H9 (cell line): ENCODE data around the gene SPTAN1. TPM values are rescaled to one million over a fixed set of nuclear protein-coding genes. Genes with fewer than 3 reads are reported as not detected.

Experiments used
- DNase-seq: peaks from one replicate; pipeline ENCODE4 v3.0.0-alpha.2; 2017
- H2AFZ ChIP-seq: one replicate; pipeline ENCODE4 v1.6.1; 2013; ENCODE audit warnings: mild to moderate bottlenecking, low read length, control low read depth, moderate library complexity
- H2AK5ac ChIP-seq: 2 replicates; pipeline ENCODE4 v1.6.1; 2013; ENCODE audit warnings: low read length, control low read depth, mixed read lengths; ENCODE audit not compliant: insufficient read length
- H2BK120ac ChIP-seq: one replicate; pipeline ENCODE4 v1.6.1; 2013; ENCODE audit warnings: low read depth, mild to moderate bottlenecking, low read length, control low read depth, inconsistent platforms; ENCODE audit not compliant: poor library complexity, severe bottlenecking
- H2BK12ac ChIP-seq: 2 replicates; pipeline ENCODE4 v1.6.1; 2013; ENCODE audit warnings: low read length, control low read depth, mixed read lengths, low read depth; ENCODE audit not compliant: insufficient read length
- H2BK15ac ChIP-seq: 2 replicates; pipeline ENCODE4 v1.6.1; 2013; ENCODE audit warnings: low read depth, low read length, control low read depth
- H2BK20ac ChIP-seq: one replicate; pipeline ENCODE4 v1.6.1; 2013; ENCODE audit warnings: low read depth, mild to moderate bottlenecking, low read length, control low read depth, inconsistent platforms; ENCODE audit not compliant: poor library complexity, severe bottlenecking
- H2BK5ac ChIP-seq: 2 replicates; pipeline ENCODE4 v1.6.1; 2013; ENCODE audit warnings: low read length, control low read depth, mixed read lengths; ENCODE audit not compliant: insufficient read length
- H3K14ac ChIP-seq: 2 replicates; pipeline ENCODE4 v1.6.1; 2013; ENCODE audit warnings: low read length, control low read depth; ENCODE audit not compliant: insufficient read depth
- H3K18ac ChIP-seq: 2 replicates; pipeline ENCODE4 v1.6.1; 2013; ENCODE audit warnings: low read depth, mild to moderate bottlenecking, mixed read lengths, low read length, control low read depth; ENCODE audit not compliant: insufficient read length
- H3K23ac ChIP-seq: 2 replicates; pipeline ENCODE4 v1.6.1; 2013; ENCODE audit warnings: low read length, control low read depth, mixed read lengths, low read depth; ENCODE audit not compliant: insufficient read length
- H3K23me2 ChIP-seq: 2 replicates; pipeline ENCODE4 v1.6.1; 2013; ENCODE audit warnings: low read depth, mild to moderate bottlenecking, mixed read lengths, low read length, control low read depth; ENCODE audit not compliant: insufficient read length, poor library complexity, severe bottlenecking
- H3K27ac ChIP-seq: 2 replicates; pipeline ENCODE4 v1.5.1; 2013; ENCODE audit warnings: low read length, control low read depth, mixed read lengths, low read depth; ENCODE audit not compliant: insufficient read length
- H3K27me3 ChIP-seq: 2 replicates; pipeline ENCODE4 v1.6.1; 2013; ENCODE audit warnings: low read length, control low read depth, inconsistent platforms; ENCODE audit not compliant: insufficient read depth
- H3K4ac ChIP-seq: 2 replicates; pipeline ENCODE4 v1.6.1; 2013; ENCODE audit warnings: low read depth, mild to moderate bottlenecking, control low read depth, inconsistent platforms, low read length, moderate library complexity
- H3K4me1 ChIP-seq: 2 replicates; pipeline ENCODE4 v1.6.1; 2013; ENCODE audit warnings: low read length, control low read depth, inconsistent platforms; ENCODE audit not compliant: insufficient read depth
- H3K4me2 ChIP-seq: 2 replicates; pipeline ENCODE4 v1.6.1; 2013; ENCODE audit warnings: low read length, control low read depth, mixed read lengths; ENCODE audit not compliant: insufficient read length, insufficient read depth
- H3K56ac ChIP-seq: 2 replicates; pipeline ENCODE4 v1.6.1; 2013; ENCODE audit warnings: low read depth, mild to moderate bottlenecking, mixed read lengths, low read length, control low read depth; ENCODE audit not compliant: insufficient read length
- H3K79me1 ChIP-seq: 2 replicates; pipeline ENCODE4 v1.6.1; 2013; ENCODE audit warnings: low read depth, mild to moderate bottlenecking, moderate library complexity, low read length, control low read depth, inconsistent platforms; ENCODE audit not compliant: insufficient read depth, poor library complexity, severe bottlenecking
- H3K79me2 ChIP-seq: 2 replicates; pipeline ENCODE4 v1.6.1; 2013; ENCODE audit warnings: low read length, control low read depth, inconsistent platforms; ENCODE audit not compliant: insufficient read depth
- H3K9ac ChIP-seq: 2 replicates; pipeline ENCODE4 v1.6.1; 2013; ENCODE audit warnings: low read length, control low read depth, mixed read lengths; ENCODE audit not compliant: insufficient read length; ENCODE audit errors: extremely low read depth
- H3K9me3 ChIP-seq: one replicate; pipeline ENCODE4 v1.6.1; 2013; ENCODE audit warnings: low read depth, low read length, inconsistent platforms; ENCODE audit not compliant: control insufficient read depth
- H3T11ph ChIP-seq: one replicate; pipeline ENCODE4 v1.6.1; 2013; ENCODE audit warnings: mild to moderate bottlenecking, low read length, control low read depth, inconsistent platforms
- H4K20me1 ChIP-seq: one replicate; pipeline ENCODE4 v1.6.1; 2013; ENCODE audit not compliant: control insufficient read depth, insufficient read length, insufficient read depth
- H4K5ac ChIP-seq: 2 replicates; pipeline ENCODE4 v1.6.1; 2013; ENCODE audit warnings: low read depth, mild to moderate bottlenecking, mixed read lengths, low read length, control low read depth; ENCODE audit not compliant: insufficient read length
- H4K8ac ChIP-seq: replicated peaks from 2 replicates; pipeline ENCODE4 v1.6.1; 2013; ENCODE audit warnings: low read length, control low read depth, mixed read lengths, low read depth; ENCODE audit not compliant: insufficient read length
- H4K91ac ChIP-seq: 2 replicates; pipeline ENCODE4 v1.6.1; 2013; ENCODE audit warnings: low read depth, mild to moderate bottlenecking, moderate library complexity, mixed read lengths, low read length, control low read depth; ENCODE audit not compliant: insufficient read length
- H3K27ac Mint-ChIP-seq, 3 experiments: 2 replicates in 2 of 3; 3 replicates in 1 of 3; pipeline ENCODE4 v1.8.0; 2020 to 2021; ENCODE audit warnings: mixed read lengths in 3 of 3, mild to moderate bottlenecking in 1 of 3, moderate library complexity in 1 of 3
- H3K27me3 Mint-ChIP-seq: 2 replicates; pipeline ENCODE4 v1.8.0; 2021; ENCODE audit warnings: low read depth, mild to moderate bottlenecking, moderate library complexity, mixed read lengths
- H3K36me3 Mint-ChIP-seq, 3 experiments: 2 replicates in 2 of 3; 3 replicates in 1 of 3; pipeline ENCODE4 v1.8.0; 2020 to 2021; ENCODE audit warnings: low read depth in 3 of 3, mixed read lengths in 3 of 3; ENCODE audit not compliant: insufficient read depth in 1 of 3
- H3K4me1 Mint-ChIP-seq, 2 experiments: 2 replicates each; pipeline ENCODE4 v1.8.0; 2020; ENCODE audit warnings: mixed read lengths in 2 of 2
- H3K4me3 Mint-ChIP-seq, 2 experiments: 2 replicates in 1 of 2; 3 replicates in 1 of 2; pipeline ENCODE4 v1.8.0; 2020 to 2021; ENCODE audit warnings: mild to moderate bottlenecking in 2 of 2, mixed read lengths in 2 of 2, moderate library complexity in 1 of 2
- H3K9me3 Mint-ChIP-seq, 2 experiments: 2 replicates in 1 of 2; 3 replicates in 1 of 2; pipeline ENCODE4 v1.8.0; 2020; ENCODE audit warnings: mild to moderate bottlenecking in 2 of 2, mixed read lengths in 2 of 2, moderate library complexity in 1 of 2
- CTCF ChIP-seq: fragments of 200-600 bp; sonication (generic); conservative IDR thresholded peaks from 3 replicates; pipeline ENCODE4 v1.8.0; 2021; ENCODE audit warnings: antibody characterized with exemption, mild to moderate bottlenecking
- WGBS: extraction: QIAGEN DNeasy Blood & Tissue Kit; methylation state at CpG from one replicate; pipeline ENCODE4 v1.1.7; 2013; ENCODE audit warnings: missing lambda C conversion rate, low lambda C conversion rate, mixed read lengths; ENCODE audit not compliant: insufficient read length; ENCODE audit errors: extremely low coverage; 5-methylcytosine and 5-hydroxymethylcytosine counted together
- total RNA-seq: library from RNA; stranded (reverse); gene quantifications from 2 replicates; pipeline ENCODE4 v1.2.1, GENCODE V29; 2021

The SPTAN1 gene
- total RNA-seq, 1 experiment from 2014 or later, result 213 TPM

GRCh38 chr9:128555180-128555721, 2.9 kb downstream of the SPTAN1 start:
- no peak overlapping the region for H2BK5ac ChIP-seq
- H4K91ac ChIP-seq, result no peak overlapping the region
- no peak overlapping the region for H2BK120ac ChIP-seq
- H3K27me3 Mint-ChIP-seq, result no peaks in the 10 kb centered on the region; the same call in 1 of the 2 replicates
- H3K4ac ChIP-seq, result no peak overlapping the region
- no peaks in the 10 kb centered on the region; a peak in 1 of 5 replicates for H3K9me3 Mint-ChIP-seq
- no peaks in the 10 kb centered on the region for H4K20me1 ChIP-seq
- H2AK5ac ChIP-seq, result no peak overlapping the region
- peak overlapping the region; percentile 90 for H3K4me2 ChIP-seq
- peaks cover 9% of the 10 kb centered on the region for H3K4me1 ChIP-seq
- peaks cover 0 to 4% (median 0%) of the 10 kb centered on the region in 3 experiments; a peak in 1 of 7 replicates for H3K36me3 Mint-ChIP-seq
- peak; percentile 37 for DNase-seq
- H3K9me3 ChIP-seq, result no peaks in the 10 kb centered on the region
- H2BK15ac ChIP-seq, result no peak overlapping the region
- peaks cover 5% of the 10 kb centered on the region for H3K23me2 ChIP-seq
- TF ChIP-seq CTCF, result no peak
- H3K79me1 ChIP-seq, result peaks cover 6% of the 10 kb centered on the region
- H3K56ac ChIP-seq, result no peak overlapping the region
- H3K4me1 Mint-ChIP-seq, result peaks cover 18 to 29% of the 10 kb centered on the region in 2 experiments
- no peak overlapping the region for H3K27ac ChIP-seq
- no peak overlapping the region for H3K18ac ChIP-seq
- H3K27me3 ChIP-seq, result no peaks in the 10 kb centered on the region
- no peak overlapping the region for H3K27ac Mint-ChIP-seq
- no peak overlapping the region for H3K14ac ChIP-seq
- H3T11ph ChIP-seq, result no peak overlapping the region
- no peak overlapping the region for H3K9ac ChIP-seq
- no peak overlapping the region for H4K5ac ChIP-seq
- no peak overlapping the region for H2BK20ac ChIP-seq
- peaks cover 1% of the 10 kb centered on the region; the same call in 1 of the 2 replicates for H3K79me2 ChIP-seq
- H3K4me3 Mint-ChIP-seq, result no peak overlapping the region
- no peak overlapping the region for H3K23ac ChIP-seq
- no peak overlapping the region for H4K8ac ChIP-seq
- no peak overlapping the region for H2BK12ac ChIP-seq
- H2AFZ ChIP-seq, result no peak overlapping the region
- no CpG with 5 or more reads among the region's 9 CpGs for WGBS
